SK-N-SH (cell line): Measurements from ENCODE around the gene NOC2L. TPM values are rescaled to one million over a fixed set of nuclear protein-coding genes. Genes with fewer than 3 reads are reported as not detected.
A peak's percentile ranks its signal among the peaks of the same experiment; 100 is the strongest.

ENCODE experiments used
- CTCF ChIA-PET: fragments of 300-600, 350-600 bp; formaldehyde crosslinking; extraction: SDS; loops from one replicate; lab custom pipeline; 2021; lab: Yijun Ruan, JAX
- POLR2A ChIA-PET: fragments of 350-600 bp; sonication (Branson Sonifier 250); formaldehyde crosslinking; extraction: SDS; loops from one replicate; lab custom pipeline; 2020; ENCODE audit warnings: antibody characterized with exemption, inconsistent platforms; lab: Yijun Ruan, JAX
- DNase-seq: peaks from one replicate; pipeline ENCODE4 v3.0.0; 2012
- H2AFZ ChIP-seq: fragments of 200-600 bp; sonication (generic); 2 replicates; pipeline ENCODE4 v1.8.1; 2016; ENCODE audit warnings: antibody characterized with exemption, mild to moderate bottlenecking, low read depth
- H3F3A ChIP-seq: fragments of 200-600 bp; sonication (generic); replicated peaks from 2 replicates; pipeline ENCODE3; 2016; ENCODE audit warnings: antibody characterized with exemption, mild to moderate bottlenecking; ENCODE audit not compliant: insufficient read depth
- H3K27ac ChIP-seq, 2 experiments: fragments of 200-500 bp in 1 of 2; fragments of 200-600 bp in 1 of 2; sonication (Bioruptor generic) in 1 of 2; sonication (generic), shearing (Covaris generic) in 1 of 2; 2 replicates each; pipeline versions ENCODE4 v1.5.1 to v1.6.1; 2014 to 2016; ENCODE audit warnings: low read depth in 2 of 2, inconsistent platforms in 1 of 2, low read length in 1 of 2, mild to moderate bottlenecking in 1 of 2, mixed read lengths in 1 of 2
- H3K27me3 ChIP-seq: fragments of 200-600 bp; sonication (generic), shearing (Covaris generic); 2 replicates; pipeline ENCODE4 v1.6.1; 2016; ENCODE audit warnings: mixed run types; ENCODE audit not compliant: insufficient read depth
- H3K36me3 ChIP-seq, 2 experiments: fragments of 200-500 bp in 1 of 2; fragments of 200-600 bp in 1 of 2; sonication (Bioruptor generic) in 1 of 2; sonication (generic) in 1 of 2; replicated peaks in 1 of 2; 2 replicates each; pipeline versions ENCODE3 to v1.5.1; 2014 to 2016; ENCODE audit warnings: low read length in 1 of 2, mild to moderate bottlenecking in 1 of 2; ENCODE audit not compliant: insufficient read depth in 2 of 2, control insufficient read depth in 1 of 2
- H3K4me1 ChIP-seq, 2 experiments: fragments of 200-500 bp in 1 of 2; fragments of 200-600 bp in 1 of 2; sonication (Bioruptor generic) in 1 of 2; sonication (generic), shearing (Covaris generic) in 1 of 2; 2 replicates each; pipeline versions ENCODE4 v1.5.1 to v1.6.1; 2014 to 2016; ENCODE audit warnings: low read depth in 1 of 2, low read length in 1 of 2, mixed run types in 1 of 2; ENCODE audit not compliant: insufficient read depth in 2 of 2, control insufficient read depth in 1 of 2
- H3K4me2 ChIP-seq: fragments of 200-600 bp; sonication (generic), shearing (Covaris generic); 2 replicates; pipeline ENCODE4 v1.6.1; 2017; ENCODE audit warnings: mixed run types
- H3K4me3 ChIP-seq, 2 experiments: fragments of 200-500 bp in 1 of 2; fragments of 200-600 bp in 1 of 2; sonication (Bioruptor generic) in 1 of 2; sonication (generic), shearing (Covaris generic) in 1 of 2; 2 replicates each; pipeline versions ENCODE4 v1.5.1 to v1.8.1; 2014 to 2016; ENCODE audit warnings: low read depth in 2 of 2, inconsistent platforms in 1 of 2, low read length in 1 of 2, mild to moderate bottlenecking in 1 of 2, mixed read lengths in 1 of 2, moderate library complexity in 1 of 2
- H3K79me2 ChIP-seq: fragments of 200-600 bp; sonication (generic); 2 replicates; pipeline ENCODE4 v1.8.1; 2017; ENCODE audit warnings: mild to moderate bottlenecking; ENCODE audit not compliant: insufficient read depth
- H3K9ac ChIP-seq: fragments of 200-600 bp; sonication (generic); 2 replicates; pipeline ENCODE4 v1.6.1; 2017; ENCODE audit warnings: mixed run types
- H3K9me2 ChIP-seq: fragments of 200-600 bp; sonication (generic); 2 replicates; pipeline ENCODE4 v1.6.1; 2017; ENCODE audit warnings: mixed run types
- H3K9me3 ChIP-seq: fragments of 200-600 bp; sonication (generic); 2 replicates; pipeline ENCODE4 v1.6.1; 2017; ENCODE audit warnings: mixed run types, mild to moderate bottlenecking, moderate library complexity
- H4K20me1 ChIP-seq: fragments of 200-600 bp; sonication (generic); 2 replicates; pipeline ENCODE4 v1.6.1; 2017; ENCODE audit warnings: mild to moderate bottlenecking, mixed run types; ENCODE audit not compliant: insufficient read depth
- CHD2 ChIP-seq: fragments of 150-350 bp; IDR thresholded peaks from 2 replicates; pipeline ENCODE4 v1.6.1; 2018; ENCODE audit warnings: low read length; ENCODE audit not compliant: partially characterized antibody
- EP300 ChIP-seq, 2 experiments: IDR thresholded peaks; 2 replicates each; pipeline versions ENCODE4 v1.4.0 to v1.6.1; 2012; ENCODE audit warnings: borderline replicate concordance in 1 of 2, low read depth in 1 of 2, low read length in 1 of 2
- EZH2phosphoT487 ChIP-seq: fragments of 200-600 bp; sonication (generic); IDR thresholded peaks from 2 replicates; pipeline ENCODE4 v1.6.1; 2017; ENCODE audit warnings: low read depth, mixed run types, mild to moderate bottlenecking, antibody characterized with exemption, moderate library complexity, borderline replicate concordance
- FOSL2 ChIP-seq: IDR thresholded peaks from 2 replicates; pipeline ENCODE4 v1.4.0; 2012; ENCODE audit warnings: low read depth, mild to moderate bottlenecking, moderate library complexity, borderline replicate concordance
- MXI1 ChIP-seq: IDR thresholded peaks from 2 replicates; pipeline ENCODE4 v1.6.1; 2012; ENCODE audit warnings: mild to moderate bottlenecking, low read depth, low read length, improper control_type of control experiment
- NFIC ChIP-seq: IDR thresholded peaks from 2 replicates; pipeline ENCODE4 v1.4.0; 2012; ENCODE audit warnings: borderline replicate concordance
- NRF1 ChIP-seq: IDR thresholded peaks from 2 replicates; pipeline ENCODE4 v1.6.1; 2012; ENCODE audit warnings: low read depth, mild to moderate bottlenecking, low read length
- POLR2AphosphoS5 ChIP-seq: IDR thresholded peaks from 2 replicates; pipeline ENCODE4 v1.6.1; 2012; ENCODE audit warnings: low read depth, low read length
- RAD21 ChIP-seq: IDR thresholded peaks from 2 replicates; pipeline ENCODE4 v1.6.1; 2012; ENCODE audit warnings: mild to moderate bottlenecking, low read length
- RXRA ChIP-seq: IDR thresholded peaks from 2 replicates; pipeline ENCODE4 v1.4.0; 2012; ENCODE audit warnings: low read depth, mild to moderate bottlenecking, borderline replicate concordance
- SIN3A ChIP-seq: IDR thresholded peaks from 2 replicates; pipeline ENCODE4 v1.6.1; 2012; ENCODE audit warnings: low read depth, mild to moderate bottlenecking, low read length, moderate library complexity, borderline replicate concordance
- SMC3 ChIP-seq: IDR thresholded peaks from 2 replicates; pipeline ENCODE4 v1.6.1; 2012; ENCODE audit warnings: low read depth, low read length, improper control_type of control experiment
- WGBS: methylation state at CpG from one replicate; pipeline ENCODE4 v1.1.6; 2017; ENCODE audit warnings: low lambda C conversion rate; 5-methylcytosine and 5-hydroxymethylcytosine counted together
- polyA plus RNA-seq, 3 experiments: library from polyadenylated mRNA; depleted of rRNA; stranded (reverse); fragments of >200 nt; gene quantifications; 2 replicates each; pipeline ENCODE4 v1.2.3, GENCODE V29; 2012
- TF ChIP-seq, protein P1 (sequence below): fragments of 150-350 bp; IDR thresholded peaks from 2 replicates; pipeline ENCODE4 v1.6.1; 2016; ENCODE audit warnings: mild to moderate bottlenecking, low read depth, low read length
- TF ChIP-seq, protein P2 (sequence below): IDR thresholded peaks from 2 replicates; pipeline ENCODE4 v1.4.0; 2012; ENCODE audit warnings: low read depth, borderline replicate concordance
- TF ChIP-seq, protein P3 (sequence below): IDR thresholded peaks from 2 replicates; pipeline ENCODE4; 2012

NOC2L gene
- polyA plus RNA-seq, 1 of the 3 experiments (the other 2 are of a cell fraction), result 124 TPM

DNA sequence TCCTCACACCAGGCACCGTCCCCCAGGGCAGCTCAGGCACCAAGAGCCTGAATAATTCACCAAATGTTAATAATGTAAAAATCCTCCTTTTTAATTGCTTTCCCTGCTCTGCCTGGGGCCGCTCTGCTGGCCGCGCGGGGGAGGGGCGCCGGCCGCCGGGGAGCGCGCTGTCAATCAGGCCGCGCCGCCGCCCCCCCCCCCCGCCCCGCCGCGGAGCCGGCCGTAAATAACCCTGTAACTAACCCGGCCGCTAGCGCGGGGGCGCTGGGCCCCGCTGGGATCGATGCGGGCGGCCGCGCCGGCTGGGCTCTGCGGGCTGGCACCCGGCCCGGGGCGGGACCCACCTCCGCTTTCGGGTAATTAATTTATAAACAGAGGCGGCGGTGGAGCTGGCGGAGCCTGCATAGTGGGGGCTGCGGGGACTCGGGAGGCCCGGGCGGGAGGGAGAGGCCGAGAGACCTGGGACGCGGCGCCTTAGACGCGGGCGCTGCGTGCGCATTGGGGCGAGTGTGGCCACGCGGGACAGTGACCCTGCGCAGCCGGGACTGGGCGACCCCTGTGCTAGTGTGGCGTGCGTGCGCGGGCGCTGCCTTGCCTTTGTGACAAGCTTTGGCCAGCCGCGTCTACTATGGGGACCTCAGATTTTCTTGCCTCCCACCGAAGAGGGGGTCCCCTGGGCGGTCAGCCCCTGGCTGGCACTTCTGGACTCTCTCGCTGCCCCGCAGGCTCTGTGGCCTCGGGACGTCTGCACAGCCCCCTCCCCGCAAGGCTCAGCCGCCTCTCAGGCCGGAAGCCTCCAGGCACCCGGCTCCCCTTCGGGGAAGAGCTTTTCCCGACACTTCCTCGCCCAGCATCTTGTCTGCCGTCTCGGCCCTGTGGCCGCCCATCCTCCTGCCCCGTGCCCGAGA is 18.7 kb downstream of the NOC2L start:
- peak overlapping the region; percentile 73; the same call in 1 of the 2 replicates for H3K4me2 ChIP-seq
- H3K9ac ChIP-seq, result no peak overlapping the region
- H3K79me2 ChIP-seq, result no peaks in the 10 kb centered on the region
- 4% methylated on average over 14 of the region's 86 CpGs for WGBS
- POLR2A ChIA-PET, result interaction anchor here (1.0 to 1.6 kb wide), 5 partner anchors 10 to 36 kb away, joined by 3 to 6 read pairs (median 3); partner anchors contain the start of gene SAMD11
- no peaks in the 10 kb centered on the region for H4K20me1 ChIP-seq
- H3K27ac ChIP-seq, result peak overlapping the region in 1 of 2 experiments; percentile 75; a peak in 2 of 4 replicates
- CTCF ChIA-PET, result interaction anchor here (1.0 to 8.9 kb wide), 13 partner anchors 11 to 70 kb away, joined by 3 to 125 read pairs (median 7); partner anchors contain the start of gene NOC2L
- H3K27me3 ChIP-seq, result no peaks in the 10 kb centered on the region
- H3K9me3 ChIP-seq, result no peaks in the 10 kb centered on the region
- peak; percentile 86 for DNase-seq
- H3F3A ChIP-seq, result peaks cover 20% of the 10 kb centered on the region
- H3K4me3 ChIP-seq, result peak overlapping the region in 1 of 2 experiments; percentile 29; a peak in 3 of 4 replicates
- TF ChIP-seq EZH2phosphoT487 (no peak), SIN3A (no peak), EP300 (IDR thresholded peaks at IDR 0.05; ENCODE audit: borderline replicate concordance in 1 of 2, low read depth in 1 of 2, low read length in 1 of 2) (peak in 1 of 2 experiments; percentile 25; a peak in 1 of 4 replicates), FOSL2 (no peak), POLR2AphosphoS5 (no peak), SMC3 (no peak), MXI1 (0 out of 2 replicates have a peak, but pooled peaks have one; percentile 35), RXRA (no peak), NFIC (peak; percentile 38; the same call in 1 of the 2 replicates), RAD21 (no peak), CHD2 (no peak), NRF1 (no peak)
- TF ChIP-seq, protein P1, sequence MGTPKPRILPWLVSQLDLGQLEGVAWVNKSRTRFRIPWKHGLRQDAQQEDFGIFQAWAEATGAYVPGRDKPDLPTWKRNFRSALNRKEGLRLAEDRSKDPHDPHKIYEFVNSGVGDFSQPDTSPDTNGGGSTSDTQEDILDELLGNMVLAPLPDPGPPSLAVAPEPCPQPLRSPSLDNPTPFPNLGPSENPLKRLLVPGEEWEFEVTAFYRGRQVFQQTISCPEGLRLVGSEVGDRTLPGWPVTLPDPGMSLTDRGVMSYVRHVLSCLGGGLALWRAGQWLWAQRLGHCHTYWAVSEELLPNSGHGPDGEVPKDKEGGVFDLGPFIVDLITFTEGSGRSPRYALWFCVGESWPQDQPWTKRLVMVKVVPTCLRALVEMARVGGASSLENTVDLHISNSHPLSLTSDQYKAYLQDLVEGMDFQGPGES, result no peak
- TF ChIP-seq, protein P2, sequence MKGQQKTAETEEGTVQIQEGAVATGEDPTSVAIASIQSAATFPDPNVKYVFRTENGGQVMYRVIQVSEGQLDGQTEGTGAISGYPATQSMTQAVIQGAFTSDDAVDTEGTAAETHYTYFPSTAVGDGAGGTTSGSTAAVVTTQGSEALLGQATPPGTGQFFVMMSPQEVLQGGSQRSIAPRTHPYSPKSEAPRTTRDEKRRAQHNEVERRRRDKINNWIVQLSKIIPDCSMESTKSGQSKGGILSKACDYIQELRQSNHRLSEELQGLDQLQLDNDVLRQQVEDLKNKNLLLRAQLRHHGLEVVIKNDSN, result no peak
- TF ChIP-seq, protein P3, sequence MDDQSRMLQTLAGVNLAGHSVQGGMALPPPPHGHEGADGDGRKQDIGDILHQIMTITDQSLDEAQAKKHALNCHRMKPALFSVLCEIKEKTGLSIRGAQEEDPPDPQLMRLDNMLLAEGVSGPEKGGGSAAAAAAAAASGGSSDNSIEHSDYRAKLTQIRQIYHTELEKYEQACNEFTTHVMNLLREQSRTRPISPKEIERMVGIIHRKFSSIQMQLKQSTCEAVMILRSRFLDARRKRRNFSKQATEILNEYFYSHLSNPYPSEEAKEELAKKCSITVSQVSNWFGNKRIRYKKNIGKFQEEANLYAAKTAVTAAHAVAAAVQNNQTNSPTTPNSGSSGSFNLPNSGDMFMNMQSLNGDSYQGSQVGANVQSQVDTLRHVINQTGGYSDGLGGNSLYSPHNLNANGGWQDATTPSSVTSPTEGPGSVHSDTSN, result peak; percentile 68
- no peaks in the 10 kb centered on the region for H3K9me2 ChIP-seq
- H3K36me3 ChIP-seq, result peaks cover 0 to 8% of the 10 kb centered on the region in 2 experiments
- H3K4me1 ChIP-seq, result peaks cover 0 to 64% of the 10 kb centered on the region in 2 experiments; a peak in 1 of 4 replicates
- no peak overlapping the region for H2AFZ ChIP-seq
